Osteoblast (primary cell): Measurements from ENCODE around the gene NGB. TPM values are rescaled to one million over a fixed set of nuclear protein-coding genes. Genes with fewer than 3 reads are reported as not detected.

ENCODE experiments used
- DNase-seq: peaks from one replicate; pipeline ENCODE4 v3.0.0; 2011; ENCODE audit warnings: low spot score, mixed read lengths; ENCODE audit not compliant: insufficient read length; ENCODE audit errors: missing footprints
- H2AFZ ChIP-seq: 2 replicates; pipeline ENCODE4 v1.6.0; 2011; ENCODE audit warnings: mild to moderate bottlenecking, low read length
- H3K27ac ChIP-seq: 2 replicates; pipeline ENCODE4 v1.5.1; 2011; ENCODE audit warnings: mild to moderate bottlenecking, low read depth, low read length, moderate library complexity
- H3K27me3 ChIP-seq: 2 replicates; pipeline ENCODE4 v1.6.0; 2012; ENCODE audit warnings: mild to moderate bottlenecking, control low read depth, inconsistent platforms, low read length, moderate library complexity; ENCODE audit not compliant: insufficient read depth
- H3K36me3 ChIP-seq: 2 replicates; pipeline ENCODE4 v1.5.1; 2011; ENCODE audit warnings: mild to moderate bottlenecking, low read length, control low read depth, moderate library complexity; ENCODE audit not compliant: insufficient read depth
- H3K4me1 ChIP-seq: 2 replicates; pipeline ENCODE4 v1.5.1; 2011; ENCODE audit warnings: mild to moderate bottlenecking, low read length, control low read depth, moderate library complexity; ENCODE audit not compliant: insufficient read depth
- H3K4me2 ChIP-seq: 2 replicates; pipeline ENCODE4 v1.6.0; 2011; ENCODE audit warnings: mild to moderate bottlenecking, low read length; ENCODE audit not compliant: insufficient read depth
- H3K4me3 ChIP-seq: fragments of 200-600 bp; sonication (generic); 3 replicates; pipeline ENCODE4 v1.5.1; 2012; ENCODE audit warnings: mild to moderate bottlenecking, low read length, inconsistent platforms; ENCODE audit not compliant: insufficient read depth
- H3K79me2 ChIP-seq: 2 replicates; pipeline ENCODE4 v1.6.0; 2012; ENCODE audit warnings: mild to moderate bottlenecking, low read length, control low read depth, inconsistent platforms; ENCODE audit not compliant: insufficient read depth
- H3K9me3 ChIP-seq: 2 replicates; pipeline ENCODE4 v1.5.1; 2011; ENCODE audit warnings: low read depth, low read length, control low read depth
- H4K20me1 ChIP-seq: 2 replicates; pipeline ENCODE4 v1.6.0; 2012; ENCODE audit warnings: mild to moderate bottlenecking, low read length, control low read depth; ENCODE audit not compliant: insufficient read depth
- total RNA-seq: library from RNA; depleted of rRNA; stranded (reverse); fragments of >200 nt; gene quantifications from 2 replicates; pipeline ENCODE4 v1.2.3, GENCODE V29; 2012
- TF ChIP-seq, protein P1 (sequence below): IDR thresholded peaks from 2 replicates; pipeline ENCODE4 v1.5.1; 2011; ENCODE audit warnings: mild to moderate bottlenecking, low read depth, low read length, moderate library complexity; ENCODE audit errors: extremely low read depth

NGB gene
- total RNA-seq, 1 donor: not detected

DNA sequence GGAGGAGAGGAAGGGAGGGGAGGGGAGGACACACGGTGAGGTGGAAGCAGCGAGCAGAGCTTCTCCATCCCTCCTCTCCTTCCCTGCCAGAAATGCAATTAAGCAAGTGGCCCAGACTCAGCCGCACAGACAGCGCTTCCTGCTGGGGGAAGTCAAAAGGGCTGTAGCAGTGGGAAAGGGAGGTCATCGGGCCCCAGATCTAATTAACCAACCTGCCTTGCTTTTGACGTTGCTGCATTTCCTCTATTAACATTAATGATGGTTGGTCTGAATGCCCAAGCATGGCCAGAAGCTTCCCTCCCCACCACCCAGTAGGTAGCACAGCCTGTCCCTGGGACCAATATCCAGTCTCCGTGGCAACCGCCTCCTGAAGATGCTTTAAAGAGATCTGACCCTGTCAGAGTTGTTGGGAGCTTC, 4.6 kb upstream of the NGB start:
- H3K79me2 ChIP-seq: no peaks in the 10 kb centered on the region
- no peaks in the 10 kb centered on the region for H3K4me1 ChIP-seq
- TF ChIP-seq, protein P1, sequence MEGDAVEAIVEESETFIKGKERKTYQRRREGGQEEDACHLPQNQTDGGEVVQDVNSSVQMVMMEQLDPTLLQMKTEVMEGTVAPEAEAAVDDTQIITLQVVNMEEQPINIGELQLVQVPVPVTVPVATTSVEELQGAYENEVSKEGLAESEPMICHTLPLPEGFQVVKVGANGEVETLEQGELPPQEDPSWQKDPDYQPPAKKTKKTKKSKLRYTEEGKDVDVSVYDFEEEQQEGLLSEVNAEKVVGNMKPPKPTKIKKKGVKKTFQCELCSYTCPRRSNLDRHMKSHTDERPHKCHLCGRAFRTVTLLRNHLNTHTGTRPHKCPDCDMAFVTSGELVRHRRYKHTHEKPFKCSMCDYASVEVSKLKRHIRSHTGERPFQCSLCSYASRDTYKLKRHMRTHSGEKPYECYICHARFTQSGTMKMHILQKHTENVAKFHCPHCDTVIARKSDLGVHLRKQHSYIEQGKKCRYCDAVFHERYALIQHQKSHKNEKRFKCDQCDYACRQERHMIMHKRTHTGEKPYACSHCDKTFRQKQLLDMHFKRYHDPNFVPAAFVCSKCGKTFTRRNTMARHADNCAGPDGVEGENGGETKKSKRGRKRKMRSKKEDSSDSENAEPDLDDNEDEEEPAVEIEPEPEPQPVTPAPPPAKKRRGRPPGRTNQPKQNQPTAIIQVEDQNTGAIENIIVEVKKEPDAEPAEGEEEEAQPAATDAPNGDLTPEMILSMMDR: no peak
- peaks cover 8% of the 10 kb centered on the region for H3K36me3 ChIP-seq
- H3K27ac ChIP-seq: no peak overlapping the region
- H3K27me3 ChIP-seq: peaks cover 5% of the 10 kb centered on the region
- DNase-seq: peak; percentile 63
- H2AFZ ChIP-seq: no peak overlapping the region
- H4K20me1 ChIP-seq: no peaks in the 10 kb centered on the region
- no peak overlapping the region for H3K4me2 ChIP-seq
- H3K9me3 ChIP-seq: no peaks in the 10 kb centered on the region
- H3K4me3 ChIP-seq: no peak overlapping the region

DNA sequence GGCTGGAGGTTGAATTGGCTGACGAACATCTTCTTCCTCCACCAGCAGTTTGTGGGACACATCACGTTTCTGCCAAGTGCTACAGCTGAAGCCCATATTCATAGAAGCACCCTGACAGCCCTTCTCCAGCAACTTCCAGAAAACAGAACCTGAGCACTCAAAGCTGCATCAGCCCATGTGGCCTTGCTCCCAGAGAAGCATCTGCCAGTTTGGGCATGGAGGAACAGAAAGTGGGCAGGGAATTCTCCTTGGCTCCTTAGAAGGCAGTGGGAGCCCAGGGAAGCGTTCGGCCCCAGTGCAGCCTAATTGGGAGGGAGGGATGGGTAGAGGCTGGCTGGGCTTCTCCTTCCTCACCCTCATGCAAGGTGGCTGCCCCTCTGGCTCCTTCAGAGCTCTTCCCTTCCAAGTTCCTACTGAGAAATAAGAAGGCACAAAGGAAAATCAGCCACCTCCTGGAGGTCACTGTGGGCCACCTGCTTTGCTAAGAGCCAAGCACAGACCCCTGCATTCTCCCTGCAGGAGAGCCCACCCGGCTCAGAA, 4.1 kb upstream of the NGB start:
- TF ChIP-seq, protein P1: no peak
- no peaks in the 10 kb centered on the region for H3K4me1 ChIP-seq
- H3K27ac ChIP-seq: no peak overlapping the region
- H3K27me3 ChIP-seq: peaks cover 5% of the 10 kb centered on the region
- H3K36me3 ChIP-seq: peaks cover 8% of the 10 kb centered on the region
- no peaks in the 10 kb centered on the region for H3K79me2 ChIP-seq
- peak; percentile 55 for DNase-seq
- H4K20me1 ChIP-seq: no peaks in the 10 kb centered on the region
- H3K4me3 ChIP-seq: no peak overlapping the region
- H2AFZ ChIP-seq: no peak overlapping the region
- H3K9me3 ChIP-seq: no peaks in the 10 kb centered on the region
- H3K4me2 ChIP-seq: no peak overlapping the region

DNA sequence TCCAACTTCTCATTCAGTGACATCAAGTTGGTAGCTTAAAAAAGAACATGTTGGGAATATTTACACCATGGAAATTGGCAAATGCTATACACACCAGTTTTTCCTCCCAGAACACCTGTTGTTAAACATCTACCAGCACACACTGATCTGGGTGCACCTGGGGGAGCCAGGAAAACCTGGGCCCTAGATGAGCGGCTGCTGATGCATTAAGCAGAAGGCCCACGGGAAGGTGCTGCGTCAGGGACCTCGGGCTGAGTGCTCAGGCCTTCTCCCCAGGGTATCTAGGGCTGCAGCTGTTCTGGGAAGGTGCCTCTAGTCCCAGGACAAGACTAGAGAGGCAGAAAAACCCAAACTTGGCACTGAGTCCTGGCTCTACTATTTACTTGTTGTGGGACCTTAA, 2.8 kb upstream of the NGB start:
- H3K4me2 ChIP-seq: no peak overlapping the region
- H3K36me3 ChIP-seq: no peaks in the 10 kb centered on the region
- H4K20me1 ChIP-seq: no peaks in the 10 kb centered on the region
- TF ChIP-seq, protein P1: no peak
- H2AFZ ChIP-seq: no peak overlapping the region
- no peak overlapping the region for H3K4me3 ChIP-seq
- no peaks in the 10 kb centered on the region for H3K79me2 ChIP-seq
- H3K4me1 ChIP-seq: no peaks in the 10 kb centered on the region
- H3K27me3 ChIP-seq: peaks cover 5% of the 10 kb centered on the region
- H3K9me3 ChIP-seq: no peaks in the 10 kb centered on the region
- H3K27ac ChIP-seq: no peak overlapping the region
- peak; percentile 53 for DNase-seq

DNA sequence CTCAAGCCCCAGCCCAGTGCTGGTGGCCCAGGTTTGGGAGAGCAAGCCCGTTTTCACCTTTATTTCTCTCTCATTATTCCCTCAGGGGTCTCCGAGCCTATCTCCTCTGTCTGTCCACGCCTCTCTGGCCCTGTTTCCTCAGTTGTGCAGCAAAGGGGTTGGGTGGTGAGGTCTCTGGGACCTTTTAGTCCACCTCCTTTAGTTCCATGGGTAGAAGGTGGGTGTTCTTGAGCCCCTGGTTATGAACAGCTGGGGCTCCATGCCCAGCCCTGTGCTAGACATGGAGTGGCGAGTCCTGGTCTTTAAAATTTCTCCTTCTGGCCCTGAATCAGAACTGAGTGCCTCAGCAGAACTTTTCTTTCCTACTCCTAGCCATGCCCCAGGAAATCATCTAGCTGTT, 1.3 kb upstream of the NGB start:
- H3K4me2 ChIP-seq: no peak overlapping the region
- H3K27me3 ChIP-seq: peaks cover 8% of the 10 kb centered on the region
- H3K9me3 ChIP-seq: peaks cover 2% of the 10 kb centered on the region
- H3K79me2 ChIP-seq: no peaks in the 10 kb centered on the region
- H3K36me3 ChIP-seq: no peaks in the 10 kb centered on the region
- H3K27ac ChIP-seq: no peak overlapping the region
- no peak overlapping the region for H3K4me3 ChIP-seq
- no peak overlapping the region for H2AFZ ChIP-seq
- H4K20me1 ChIP-seq: no peaks in the 10 kb centered on the region
- DNase-seq: peak; percentile 82
- H3K4me1 ChIP-seq: no peaks in the 10 kb centered on the region
- TF ChIP-seq, protein P1: no peak
